ENCODE data around the gene RALGAPA2. TPM values are rescaled to one million over a fixed set of nuclear protein-coding genes. Genes with fewer than 3 reads are reported as not detected.

Gene RALGAPA2
- total and polyA plus RNA-seq, 2 of the 13 experiments (the other 11 are each of a cell fraction or from before 2014, with no cell fraction given), result 13.8 to 17.7 TPM

GRCh38 chr20:20744170-20744725 is 31.8 kb upstream of the RALGAPA2 start (continued):
- TF ChIP-seq, protein P1, sequence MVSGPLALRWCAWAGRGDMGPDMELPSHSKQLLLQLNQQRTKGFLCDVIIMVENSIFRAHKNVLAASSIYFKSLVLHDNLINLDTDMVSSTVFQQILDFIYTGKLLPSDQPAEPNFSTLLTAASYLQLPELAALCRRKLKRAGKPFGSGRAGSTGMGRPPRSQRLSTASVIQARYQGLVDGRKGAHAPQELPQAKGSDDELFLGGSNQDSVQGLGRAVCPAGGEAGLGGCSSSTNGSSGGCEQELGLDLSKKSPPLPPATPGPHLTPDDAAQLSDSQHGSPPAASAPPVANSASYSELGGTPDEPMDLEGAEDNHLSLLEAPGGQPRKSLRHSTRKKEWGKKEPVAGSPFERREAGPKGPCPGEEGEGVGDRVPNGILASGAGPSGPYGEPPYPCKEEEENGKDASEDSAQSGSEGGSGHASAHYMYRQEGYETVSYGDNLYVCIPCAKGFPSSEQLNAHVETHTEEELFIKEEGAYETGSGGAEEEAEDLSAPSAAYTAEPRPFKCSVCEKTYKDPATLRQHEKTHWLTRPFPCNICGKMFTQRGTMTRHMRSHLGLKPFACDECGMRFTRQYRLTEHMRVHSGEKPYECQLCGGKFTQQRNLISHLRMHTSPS (CRISPR knock-in tag; IDR thresholded peaks at IDR 0.05; ENCODE audit: low read depth), result 0 out of 2 replicates have a peak, but pooled peaks have one; percentile 7
- TF ChIP-seq CEBPB (IDR thresholded peaks at IDR 0.05; ENCODE audit: borderline replicate concordance, low read depth, low read length) (0 out of 2 replicates have a peak, but pooled peaks have one; percentile 4), ZNF407 (CRISPR knock-in tag; IDR thresholded peaks at IDR 0.05; ENCODE audit: not compliant biosample characterization) (no peak), ZNF691 (CRISPR knock-in tag; IDR thresholded peaks at IDR 0.05; ENCODE audit: borderline replicate concordance, low read depth) (0 out of 2 replicates have a peak, but pooled peaks have one; percentile 3), ZKSCAN5 (CRISPR knock-in tag; IDR thresholded peaks at IDR 0.05) (no peak), ZNF878 (CRISPR knock-in tag; IDR thresholded peaks at IDR 0.05) (no peak), GATAD2A (CRISPR knock-in tag; IDR thresholded peaks at IDR 0.05) (peak; percentile 10; the same call in 1 of the 2 replicates), PRPF4 (IDR thresholded peaks at IDR 0.05; ENCODE audit: low read depth, low read length, poor library complexity, severe bottlenecking) (no peak), ATF7 (IDR thresholded peaks at IDR 0.05) (no peak), ATF7 (CRISPR knock-in tag; IDR thresholded peaks at IDR 0.05) (0 out of 2 replicates have a peak, but pooled peaks have one; percentile 5), ADNP (CRISPR knock-in tag; IDR thresholded peaks at IDR 0.05) (no peak)
- TF ChIP-seq, protein P2, sequence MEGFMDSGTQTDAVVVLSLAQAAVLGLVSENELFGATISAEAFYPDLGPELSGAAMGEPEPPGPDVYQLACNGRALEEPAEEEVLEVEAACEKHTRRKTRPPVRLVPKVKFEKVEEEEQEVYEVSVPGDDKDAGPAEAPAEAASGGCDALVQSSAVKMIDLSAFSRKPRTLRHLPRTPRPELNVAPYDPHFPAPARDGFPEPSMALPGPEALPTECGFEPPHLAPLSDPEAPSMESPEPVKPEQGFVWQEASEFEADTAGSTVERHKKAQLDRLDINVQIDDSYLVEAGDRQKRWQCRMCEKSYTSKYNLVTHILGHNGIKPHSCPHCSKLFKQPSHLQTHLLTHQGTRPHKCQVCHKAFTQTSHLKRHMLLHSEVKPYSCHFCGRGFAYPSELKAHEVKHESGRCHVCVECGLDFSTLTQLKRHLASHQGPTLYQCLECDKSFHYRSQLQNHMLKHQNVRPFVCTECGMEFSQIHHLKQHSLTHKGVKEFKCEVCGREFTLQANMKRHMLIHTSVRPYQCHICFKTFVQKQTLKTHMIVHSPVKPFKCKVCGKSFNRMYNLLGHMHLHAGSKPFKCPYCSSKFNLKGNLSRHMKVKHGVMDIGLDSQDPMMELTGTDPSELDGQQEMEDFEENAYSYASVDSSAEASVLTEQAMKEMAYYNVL (CRISPR knock-in tag; IDR thresholded peaks at IDR 0.05; ENCODE audit: borderline replicate concordance), result peak; percentile 35; the same call in 1 of the 2 replicates

All from HepG2 (cell line).